Effector memory CD4-positive, alpha-beta T cell (primary cell): Measurements from ENCODE around the gene FAM20C.

Experiments used
- DNase-seq, 3 donors: peaks; one replicate each; pipeline ENCODE4 v3.0.0-alpha.2; 2020
- H3K27ac ChIP-seq: 2 replicates; pipeline ENCODE4 v1.7.0; 2013; ENCODE audit warnings: mild to moderate bottlenecking, low read length, moderate library complexity; ENCODE audit not compliant: insufficient read depth, poor library complexity, severe bottlenecking
- H3K27me3 ChIP-seq: replicated peaks from 2 replicates; pipeline ENCODE4 v1.7.0; 2013; ENCODE audit warnings: mild to moderate bottlenecking, low read length; ENCODE audit not compliant: insufficient read depth, control insufficient read depth, poor library complexity, severe bottlenecking
- H3K36me3 ChIP-seq: 2 replicates; pipeline ENCODE4 v1.7.0; 2013; ENCODE audit warnings: mild to moderate bottlenecking, low read length, moderate library complexity; ENCODE audit not compliant: control insufficient read depth, insufficient read depth
- H3K4me1 ChIP-seq: 2 replicates; pipeline ENCODE4 v1.7.0; 2013; ENCODE audit warnings: low read length, mild to moderate bottlenecking; ENCODE audit not compliant: control insufficient read depth, insufficient read depth, poor library complexity, severe bottlenecking
- H3K4me3 ChIP-seq: 2 replicates; pipeline ENCODE4 v1.7.0; 2013; ENCODE audit warnings: low read length, low read depth, mild to moderate bottlenecking; ENCODE audit not compliant: insufficient read depth, poor library complexity, severe bottlenecking
- H3K9me3 ChIP-seq: 2 replicates; pipeline ENCODE4 v1.7.0; 2013; ENCODE audit warnings: mild to moderate bottlenecking, low read length, moderate library complexity; ENCODE audit not compliant: control insufficient read depth

FAM20C gene

GRCh38 chr7:298743-299142, 106.4 kb downstream of the FAM20C start:
- no peaks in the 10 kb centered on the region for H3K36me3 ChIP-seq
- no peak overlapping the region for H3K27ac ChIP-seq
- H3K4me3 ChIP-seq: no peak overlapping the region
- H3K9me3 ChIP-seq: no peaks in the 10 kb centered on the region
- H3K4me1 ChIP-seq: no peaks in the 10 kb centered on the region
- H3K27me3 ChIP-seq: no peaks in the 10 kb centered on the region
- no peak for DNase-seq

- no peak for DNase-seq
- no peaks in the 10 kb centered on the region for H3K36me3 ChIP-seq
- H3K27me3 ChIP-seq: no peaks in the 10 kb centered on the region
- no peaks in the 10 kb centered on the region for H3K4me1 ChIP-seq
- H3K4me3 ChIP-seq: no peak overlapping the region
- no peaks in the 10 kb centered on the region for H3K9me3 ChIP-seq
- no peak overlapping the region for H3K27ac ChIP-seq
These were observed 106.8 kb downstream of the FAM20C start for GRCh38 chr7:299169-299568.

GRCh38 chr7:299628-300027, 107.3 kb downstream of the FAM20C start:
- DNase-seq: no peak
- H3K27me3 ChIP-seq: no peaks in the 10 kb centered on the region
- no peaks in the 10 kb centered on the region for H3K36me3 ChIP-seq
- H3K9me3 ChIP-seq: no peaks in the 10 kb centered on the region
- H3K4me1 ChIP-seq: no peaks in the 10 kb centered on the region
- H3K27ac ChIP-seq: no peak overlapping the region
- no peak overlapping the region for H3K4me3 ChIP-seq

- Histone ChIP-seq H3K27ac (no peak overlapping the region), H3K4me1 (no peaks in the 10 kb centered on the region)
These were observed 107.7 kb downstream of the FAM20C start for GRCh38 chr7:300048-300447.

GRCh38 chr7:300546-301290, 108.3 kb downstream of the FAM20C start:
- no peaks in the 10 kb centered on the region for H3K27me3 ChIP-seq
- H3K36me3 ChIP-seq: no peaks in the 10 kb centered on the region
- no peak overlapping the region for H3K4me3 ChIP-seq
- no peak for DNase-seq
- H3K4me1 ChIP-seq: no peaks in the 10 kb centered on the region
- no peak overlapping the region for H3K27ac ChIP-seq
- no peaks in the 10 kb centered on the region for H3K9me3 ChIP-seq

More at GRCh38 chr7:300048-300447, 107.7 kb downstream of the FAM20C start:
- DNase-seq: no peak
- H3K36me3 ChIP-seq: no peaks in the 10 kb centered on the region
- H3K4me3 ChIP-seq: no peak overlapping the region
- H3K27me3 ChIP-seq: no peaks in the 10 kb centered on the region
- H3K9me3 ChIP-seq: no peaks in the 10 kb centered on the region

- H3K9me3 ChIP-seq: no peaks in the 10 kb centered on the region
- no peaks in the 10 kb centered on the region for H3K4me1 ChIP-seq
- no peaks in the 10 kb centered on the region for H3K36me3 ChIP-seq
- no peaks in the 10 kb centered on the region for H3K27me3 ChIP-seq
- H3K4me3 ChIP-seq: no peak overlapping the region
- no peak for DNase-seq
- no peak overlapping the region for H3K27ac ChIP-seq
These were observed 109.1 kb downstream of the FAM20C start for GRCh38 chr7:301291-302053.

GRCh38 chr7:302054-302992, 110.0 kb downstream of the FAM20C start:
- H3K27ac ChIP-seq: no peak overlapping the region
- no peaks in the 10 kb centered on the region for H3K9me3 ChIP-seq
- H3K27me3 ChIP-seq: no peaks in the 10 kb centered on the region
- no peak for DNase-seq
- no peaks in the 10 kb centered on the region for H3K4me1 ChIP-seq
- no peak overlapping the region for H3K4me3 ChIP-seq
- no peaks in the 10 kb centered on the region for H3K36me3 ChIP-seq

GRCh38 chr7:303425-303824, 111.1 kb downstream of the FAM20C start:
- Histone ChIP-seq H3K9me3 (no peaks in the 10 kb centered on the region), H3K4me3 (no peak overlapping the region), H3K4me1 (no peaks in the 10 kb centered on the region), H3K36me3 (no peaks in the 10 kb centered on the region), H3K27ac (no peak overlapping the region), H3K27me3 (no peaks in the 10 kb centered on the region)
- no peak for DNase-seq

- no peak for DNase-seq
- no peaks in the 10 kb centered on the region for H3K9me3 ChIP-seq
- H3K27me3 ChIP-seq: no peaks in the 10 kb centered on the region
- H3K4me1 ChIP-seq: no peaks in the 10 kb centered on the region
- H3K27ac ChIP-seq: no peak overlapping the region
- H3K4me3 ChIP-seq: no peak overlapping the region
- no peaks in the 10 kb centered on the region for H3K36me3 ChIP-seq
These were observed 111.7 kb downstream of the FAM20C start for GRCh38 chr7:303884-304573.
